Calu3 (cell line): ENCODE measurements around the gene MINDY3. TPM values are rescaled to one million over a fixed set of nuclear protein-coding genes. Genes with fewer than 3 reads are reported as not detected.

Experiments used
- BruUV-seq: library from RNA; stranded (reverse); fragments of 400-500 nt; replicated peaks from 2 replicates; lab custom pipeline; 2021; lab: Mats Ljungman, UMichigan
- CTCF ChIA-PET: fragments of 300-600 bp; sonication (Branson Sonifier 250); formaldehyde crosslinking; loops from one replicate; lab custom pipeline; 2022; ENCODE audit warnings: antibody characterized with exemption; lab: Charles Lee
- DNase-seq: peaks from one replicate; pipeline ENCODE4 v3.0.0; 2022
- H3K27ac Mint-ChIP-seq: one replicate; pipeline ENCODE4 v1.8.0; 2022; ENCODE audit warnings: mixed read lengths; ENCODE audit not compliant: unreplicated experiment
- H3K27me3 Mint-ChIP-seq: one replicate; pipeline ENCODE4 v1.8.0; 2022; ENCODE audit warnings: mixed read lengths; ENCODE audit not compliant: unreplicated experiment
- H3K36me3 Mint-ChIP-seq: one replicate; pipeline ENCODE4 v1.8.0; 2022; ENCODE audit warnings: mild to moderate bottlenecking, moderate library complexity, mixed read lengths; ENCODE audit not compliant: insufficient read depth, unreplicated experiment
- H3K4me1 Mint-ChIP-seq: one replicate; pipeline ENCODE4 v1.8.0; 2022; ENCODE audit warnings: mild to moderate bottlenecking, low read depth, mixed read lengths; ENCODE audit not compliant: unreplicated experiment
- H3K4me3 Mint-ChIP-seq: one replicate; pipeline ENCODE4 v1.8.0; 2022; ENCODE audit warnings: mild to moderate bottlenecking, low read depth, moderate library complexity, mixed read lengths; ENCODE audit not compliant: unreplicated experiment
- H3K9me3 Mint-ChIP-seq: one replicate; pipeline ENCODE4 v1.8.0; 2022; ENCODE audit warnings: low read depth, mixed read lengths; ENCODE audit not compliant: unreplicated experiment
- CTCF ChIP-seq: fragments of 200-600 bp; IDR thresholded peaks from one replicate; pipeline ENCODE4 v1.8.0; 2022; ENCODE audit warnings: antibody characterized with exemption; ENCODE audit not compliant: unreplicated experiment
- intact Hi-C: fragments of 100-400 bp; cut with micrococcal nuclease; formaldehyde crosslinking; loops from one replicate; pipeline ENCODE4 v1.10.0; 2022; ENCODE audit not compliant: unreplicated experiment
- total RNA-seq: library from RNA; stranded (reverse); gene quantifications from 2 replicates; pipeline ENCODE4 v1.2.3, GENCODE V29; 2022

Gene MINDY3
- total RNA-seq, 1 experiment from 2014 or later, result 17.8 TPM

- H3K9me3 Mint-ChIP-seq, result no peaks in the 10 kb centered on the region
- no peak for TF ChIP-seq CTCF
- DNase-seq, result no peak
- CTCF ChIA-PET, result no interaction called here
- H3K27ac Mint-ChIP-seq, result peak overlapping the region; percentile 53
- BruUV-seq, result no TSS peak
- peak overlapping the region; percentile 48 for H3K4me3 Mint-ChIP-seq
- H3K36me3 Mint-ChIP-seq, result peaks cover 11% of the 10 kb centered on the region
- intact Hi-C loops, result no loop called here
- H3K4me1 Mint-ChIP-seq, result peaks cover 31% of the 10 kb centered on the region
- H3K27me3 Mint-ChIP-seq, result no peaks in the 10 kb centered on the region
Measured at GRCh38 chr10:15784662-15785300, 75.5 kb downstream of the MINDY3 start.

GRCh38 chr10:15783941-15784636, 76.2 kb downstream of the MINDY3 start:
- Mint-ChIP-seq H3K9me3 (no peaks in the 10 kb centered on the region), H3K4me1 (peaks cover 31% of the 10 kb centered on the region), H3K27ac (peak overlapping the region; percentile 53), H3K4me3 (peak overlapping the region; percentile 48), H3K27me3 (no peaks in the 10 kb centered on the region), H3K36me3 (peaks cover 11% of the 10 kb centered on the region)
- no peak for TF ChIP-seq CTCF
- CTCF ChIA-PET, result no interaction called here
- DNase-seq, result peak; percentile 49
- BruUV-seq, result no TSS peak
- intact Hi-C loops, result no loop called here

- Mint-ChIP-seq H3K27ac (peak overlapping the region; percentile 53), H3K9me3 (no peaks in the 10 kb centered on the region), H3K36me3 (peaks cover 11% of the 10 kb centered on the region), H3K27me3 (no peaks in the 10 kb centered on the region), H3K4me1 (peaks cover 31% of the 10 kb centered on the region), H3K4me3 (peak overlapping the region; percentile 48)
- DNase-seq, result no peak
- intact Hi-C loops, result no loop called here
- TF ChIP-seq CTCF, result no peak
- no TSS peak for BruUV-seq
- CTCF ChIA-PET, result no interaction called here
Measured at GRCh38 chr10:15782851-15783250, 77.5 kb downstream of the MINDY3 start.

- H3K27ac Mint-ChIP-seq, result no peak overlapping the region
- intact Hi-C loops, result no loop called here
- BruUV-seq, result no TSS peak
- H3K36me3 Mint-ChIP-seq, result peaks cover 11% of the 10 kb centered on the region
- CTCF ChIA-PET, result no interaction called here
- no peak overlapping the region for H3K4me3 Mint-ChIP-seq
- DNase-seq, result no peak
- no peak for TF ChIP-seq CTCF
- H3K27me3 Mint-ChIP-seq, result no peaks in the 10 kb centered on the region
- no peaks in the 10 kb centered on the region for H3K9me3 Mint-ChIP-seq
- peaks cover 31% of the 10 kb centered on the region for H3K4me1 Mint-ChIP-seq
Measured at GRCh38 chr10:15781381-15781960, 78.8 kb downstream of the MINDY3 start.
